Sciatic nerve (tissue), 2 donors: ENCODE data around the gene OTUB2. TPM values are rescaled to one million over a fixed set of nuclear protein-coding genes. Genes with fewer than 3 reads are reported as not detected.
"Not testable (repeated sequence)": the region's sequence is repeated elsewhere in the genome, so short reads cannot be mapped to it uniquely, and the experiment has no call there.

Source experiments
- ATAC-seq: fragments of 200-7000 bp; cut with Tn5 transposase; one replicate; pipeline ENCODE4 v1.9.1; 2020; ENCODE audit warnings: mild to moderate bottlenecking, moderate library complexity
- DNase-seq: peaks from one replicate; pipeline ENCODE4 v3.0.0-alpha.2; 2020; ENCODE audit warnings: low spot score
- intact Hi-C: fragments of 100-400 bp; cut with DNase I; formaldehyde crosslinking; loops from one replicate; pipeline ENCODE4 v1.14.2; 2022
- total RNA-seq: library from RNA; stranded (reverse); fragmentation: NEBNext Ultra II Directional; extraction: Animal tissue kit (Norgen Biotek cat#: 25700); gene quantifications from one replicate; pipeline ENCODE4 v1.2.1, GENCODE V29; 2021
- donor health status: DM: no; HTN: no; CAD: no.
- donor health status: DM: no; HTN: no; CAD: no.

Gene OTUB2
- total RNA-seq, 1 donor from 2014 or later: 0.80 TPM

DNA sequence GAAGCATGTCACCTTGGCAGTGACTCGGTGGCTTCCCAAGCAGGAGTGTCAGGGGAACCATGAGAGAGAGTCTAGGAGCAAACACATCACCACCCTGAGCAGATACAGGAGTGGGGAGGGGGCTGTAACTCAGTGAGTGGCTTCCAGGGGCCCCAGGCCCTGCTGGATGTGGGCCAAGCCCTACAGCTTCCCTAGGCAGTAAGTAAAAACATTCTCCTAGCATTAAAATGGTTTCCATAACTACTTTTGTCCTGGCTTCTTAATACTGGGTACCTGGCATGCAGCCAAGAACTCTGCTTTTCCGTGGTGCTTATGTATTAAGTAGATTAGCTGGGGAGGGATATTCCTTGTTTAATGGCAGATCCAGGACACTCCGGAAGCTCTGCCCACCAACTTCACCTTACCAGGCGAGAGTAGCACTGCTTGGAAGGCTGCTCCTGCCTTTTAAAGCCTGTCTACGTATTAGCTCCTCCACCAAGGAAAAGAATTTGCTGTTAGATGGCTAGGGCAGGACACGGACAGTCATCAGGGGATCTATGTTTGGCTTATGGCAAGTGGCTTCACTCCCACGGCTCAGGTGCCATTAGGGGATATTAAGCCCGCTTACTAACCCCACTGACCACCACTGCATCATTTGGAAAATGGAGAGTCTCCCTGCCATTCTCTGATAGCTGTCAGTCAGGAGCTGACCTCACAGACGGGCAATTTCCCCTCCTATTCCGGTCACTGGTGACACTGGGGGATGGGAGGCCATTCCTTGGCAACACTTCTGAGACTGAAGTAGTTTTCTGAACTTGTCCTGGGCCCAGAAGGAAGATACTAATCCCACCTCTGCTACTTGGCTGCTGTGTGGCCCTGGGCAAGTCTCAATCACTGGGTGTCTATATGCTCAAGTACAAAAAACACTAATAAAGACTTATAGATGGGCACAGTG is 22.8 kb downstream of the OTUB2 start:
- ATAC-seq: no peak
- DNase-seq: no peak
- intact Hi-C loops: no loop called here

- intact Hi-C loops: no loop called here
- DNase-seq: no peak
- no peak for ATAC-seq
These were observed 23.5 kb downstream of the OTUB2 start for GRCh38 chr14:94049625-94050023.

DNA sequence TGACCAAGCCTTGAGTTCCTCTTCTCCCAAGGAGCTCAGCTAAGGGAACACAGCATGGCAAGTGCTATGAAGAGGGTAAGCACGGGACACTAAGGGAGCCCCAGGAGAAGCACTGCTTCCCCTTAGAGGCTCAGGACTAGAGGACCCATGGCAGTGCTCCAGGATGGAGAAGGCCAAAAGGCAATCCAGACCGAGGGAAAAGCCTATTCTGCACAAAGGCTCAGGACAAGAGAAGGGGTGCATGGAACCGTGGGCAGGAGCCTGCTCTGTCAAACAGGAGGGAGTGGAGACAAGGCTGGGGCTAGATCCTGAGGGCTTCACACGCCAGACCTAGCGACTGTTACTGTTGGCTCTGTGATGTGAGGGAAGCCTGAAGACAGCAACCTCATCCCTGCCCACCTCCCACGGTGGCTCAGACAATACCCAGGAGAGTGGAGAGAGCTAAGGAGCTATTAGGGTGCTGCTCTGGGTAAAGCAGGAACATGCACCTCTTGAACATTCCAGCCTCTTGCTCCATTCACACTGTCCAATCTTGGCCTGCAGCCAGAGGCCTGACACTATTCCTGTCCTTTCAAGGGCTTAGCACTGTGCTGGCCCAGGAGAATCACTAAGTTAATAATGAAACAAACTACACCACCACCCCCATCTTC is 24.2 kb downstream of the OTUB2 start:
- ATAC-seq (no peak), DNase-seq (no peak)
- intact Hi-C loops: no loop called here

DNA sequence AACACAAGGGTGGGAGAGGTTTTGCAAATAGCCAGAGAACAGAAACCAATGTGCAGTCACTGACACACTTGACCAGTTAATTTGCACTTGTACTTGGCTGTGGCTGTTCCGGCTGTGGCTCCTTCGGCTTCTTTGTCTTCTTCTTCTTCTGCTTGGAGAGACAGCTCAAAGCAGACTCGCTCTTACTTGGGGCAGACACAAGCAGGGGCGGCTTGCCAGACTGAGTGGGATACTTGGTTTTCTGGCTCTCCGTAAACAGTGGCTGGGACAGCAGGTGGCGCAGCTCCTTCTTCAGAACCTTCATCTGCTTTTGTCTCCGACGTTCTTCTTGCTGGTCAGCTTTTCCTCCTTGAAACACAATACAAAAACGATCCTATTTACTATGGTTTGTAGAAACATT is 25.0 kb downstream of the OTUB2 start:
- ATAC-seq (peak; percentile 57), DNase-seq (peak; percentile 75)
- intact Hi-C loops: no loop called here

- ATAC-seq (no peak), DNase-seq (no peak)
- intact Hi-C loops: no loop called here
These were observed 25.6 kb downstream of the OTUB2 start for GRCh38 chr14:94051779-94052178.

DNA sequence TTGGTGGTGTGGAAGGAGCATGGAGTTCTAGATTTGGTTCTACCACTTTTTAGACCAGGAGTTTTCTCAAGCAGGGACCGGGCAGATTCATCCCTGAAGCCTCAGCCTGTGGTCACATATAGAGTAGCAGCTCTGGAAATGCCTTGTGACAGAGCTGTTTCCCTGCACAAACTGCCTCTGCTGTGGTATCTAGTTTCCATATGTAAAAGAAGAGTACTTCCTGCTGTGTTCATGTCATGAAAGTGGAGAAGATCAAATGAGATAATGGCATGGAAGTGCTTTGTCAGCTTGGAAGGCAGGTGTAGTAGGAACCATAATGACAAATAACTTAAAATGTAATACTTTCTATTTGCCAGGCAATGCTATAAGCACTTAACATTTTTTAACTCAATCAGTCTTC is 26.1 kb downstream of the OTUB2 start:
- DNase-seq (no peak), ATAC-seq (no peak)
- intact Hi-C loops: no loop called here

- DNase-seq: no peak
- intact Hi-C loops: no loop called here
- no peak for ATAC-seq
These were observed 26.5 kb downstream of the OTUB2 start for GRCh38 chr14:94052662-94053061.

DNA sequence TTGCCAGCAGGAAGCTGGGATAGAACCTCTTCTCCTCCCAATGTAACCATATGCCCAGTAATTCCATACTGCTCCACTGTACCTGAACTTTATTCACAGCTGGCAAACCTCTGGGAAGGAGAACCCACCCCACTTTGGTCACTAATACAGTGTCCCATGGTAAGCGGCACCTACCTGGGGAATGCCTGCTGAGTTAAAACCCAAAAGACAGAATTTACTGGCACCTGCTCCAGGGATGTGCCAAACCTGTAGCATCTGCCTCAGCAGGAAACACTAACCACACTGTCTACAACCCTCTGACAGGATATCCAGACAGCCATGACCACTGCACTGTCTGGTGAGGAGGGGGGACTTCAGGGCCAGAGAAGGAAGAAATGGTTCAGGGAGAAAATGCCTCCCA is 28.3 kb downstream of the OTUB2 start:
- DNase-seq (no peak), ATAC-seq (no peak)
- intact Hi-C loops: no loop called here

DNA sequence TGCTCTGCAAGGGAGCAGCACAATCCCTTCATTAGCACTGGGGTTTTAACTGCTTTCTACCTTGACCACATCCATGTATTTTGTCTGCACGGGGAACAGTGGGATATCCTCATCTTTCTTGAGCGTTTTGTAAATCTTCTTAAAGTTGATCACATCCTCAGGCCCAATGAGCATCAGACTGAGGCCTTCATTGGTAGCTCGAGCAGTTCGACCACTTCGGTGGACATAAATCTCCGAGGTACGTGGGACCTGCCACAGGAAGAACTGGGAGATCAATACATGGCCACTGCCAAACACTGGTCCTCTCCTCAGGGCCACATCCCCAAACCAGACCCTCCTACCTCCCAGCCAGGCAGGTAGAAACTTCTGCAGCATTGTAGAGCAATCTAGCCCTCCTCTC is 28.8 kb downstream of the OTUB2 start:
- intact Hi-C loops: no loop called here
- ATAC-seq (no peak), DNase-seq (no peak)

GRCh38 chr14:94056579-94057308 is 30.6 kb downstream of the OTUB2 start:
- ATAC-seq (no peak), DNase-seq (no peak)
- intact Hi-C loops: no loop called here

DNA sequence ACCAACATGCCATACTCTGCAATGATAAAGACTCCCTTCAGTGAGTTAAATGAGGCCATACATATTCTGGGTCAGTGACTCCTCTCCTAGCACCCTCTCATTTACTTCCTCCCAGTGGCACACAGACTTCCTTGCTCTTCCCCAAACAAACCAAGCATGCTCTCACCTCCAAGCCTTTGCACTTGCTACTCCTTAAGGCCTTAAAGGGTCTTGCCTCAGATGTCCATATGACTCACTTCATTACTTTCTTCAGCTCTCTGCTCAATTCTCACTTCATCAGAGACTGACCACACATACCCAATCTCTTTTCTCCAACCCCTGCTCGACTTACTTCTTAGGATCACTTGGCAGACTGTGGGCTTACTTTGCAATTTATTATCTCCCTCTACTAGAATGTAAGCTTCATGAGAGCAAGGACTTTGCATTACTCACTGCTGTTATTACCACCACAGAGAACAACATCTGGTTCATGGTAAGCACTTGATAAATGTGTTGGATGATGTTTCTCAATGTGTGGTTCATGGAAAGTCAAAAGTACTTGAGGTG is 32.1 kb downstream of the OTUB2 start:
- no peak for DNase-seq
- intact Hi-C loops: no loop called here
- ATAC-seq: no peak

GRCh38 chr14:94058674-94059138 is 32.6 kb downstream of the OTUB2 start:
- DNase-seq (no peak), ATAC-seq (no peak)
- intact Hi-C loops: no loop called here

GRCh38 chr14:94059998-94060397 is 33.9 kb downstream of the OTUB2 start:
- ATAC-seq (no peak), DNase-seq (no peak)
- intact Hi-C loops: no loop called here

- ATAC-seq: no peak
- intact Hi-C loops: no loop called here
- DNase-seq: no peak
These were observed 36.3 kb downstream of the OTUB2 start for GRCh38 chr14:94062344-94062940.

DNA sequence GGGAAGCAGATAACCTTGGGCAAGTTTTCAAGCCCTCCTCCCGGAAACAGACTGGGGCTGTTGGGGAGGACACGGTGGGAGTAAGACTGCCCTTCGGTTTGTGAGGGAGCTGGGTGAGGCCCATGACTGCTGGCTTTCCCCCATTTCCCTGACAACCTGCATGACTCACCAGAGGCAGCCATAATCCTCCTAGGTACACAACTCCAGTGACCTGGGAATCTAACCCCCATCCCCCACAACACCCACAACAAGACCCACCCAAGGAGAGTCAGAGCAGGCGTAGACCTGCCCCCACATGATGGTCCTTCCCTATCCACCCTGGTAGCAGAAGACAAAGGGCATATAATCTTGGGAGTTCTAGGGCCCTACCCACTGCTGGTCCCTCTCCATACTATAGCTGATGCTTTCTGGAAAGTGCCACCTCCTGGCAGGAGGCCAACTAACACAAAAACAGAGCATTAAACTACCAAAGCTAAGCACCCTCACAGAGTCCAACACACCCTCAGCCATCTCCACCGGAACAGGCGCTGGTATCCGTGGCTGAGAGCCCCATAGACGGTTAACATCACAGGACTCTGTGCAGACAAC is 40.0 kb downstream of the OTUB2 start:
- no peak for DNase-seq
- no peak for ATAC-seq
- intact Hi-C loops: no loop called here

DNA sequence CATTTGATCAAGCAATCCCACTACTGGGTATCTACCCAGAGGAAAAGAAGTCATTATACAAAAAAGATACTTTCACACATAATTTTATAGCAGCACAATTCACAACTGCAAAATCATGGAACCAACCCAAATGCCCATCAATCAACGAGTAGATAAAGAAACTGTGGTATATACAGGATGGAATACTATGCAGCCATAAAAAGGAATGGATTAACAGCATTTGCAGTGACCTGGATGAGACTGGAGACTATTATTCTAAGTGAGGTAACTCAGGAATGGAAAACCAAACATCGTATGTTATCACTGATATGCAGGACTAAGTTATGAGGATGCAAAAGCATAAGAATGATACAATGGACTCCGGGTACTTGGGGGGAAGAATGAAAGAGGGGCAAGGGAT is 45.9 kb downstream of the OTUB2 start:
- intact Hi-C loops, ATAC-seq: not testable (repeated sequence)

DNA sequence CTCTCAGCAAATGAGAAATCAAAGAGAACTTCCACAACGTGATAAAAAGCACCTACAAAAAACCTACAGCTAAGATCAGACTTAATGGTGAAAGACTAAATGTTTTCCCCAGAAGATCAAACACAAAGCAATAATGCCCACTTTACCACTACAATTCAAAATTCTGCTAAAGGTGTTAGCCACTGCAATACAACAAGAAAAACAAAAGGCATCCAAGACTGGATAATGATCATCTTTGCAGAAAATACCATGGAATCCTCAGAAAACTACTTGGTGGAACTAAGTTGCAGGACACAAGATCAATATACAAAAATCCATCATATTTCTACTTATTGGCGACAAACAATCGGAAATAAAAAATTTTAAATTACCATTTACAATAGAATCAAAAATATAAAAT is 48.4 kb downstream of the OTUB2 start:
- ATAC-seq (no peak), DNase-seq (no peak)
- intact Hi-C loops: no loop called here

More for the DNA sequence above, 45.9 kb downstream of the OTUB2 start:
- DNase-seq: not testable (repeated sequence)

DNA sequence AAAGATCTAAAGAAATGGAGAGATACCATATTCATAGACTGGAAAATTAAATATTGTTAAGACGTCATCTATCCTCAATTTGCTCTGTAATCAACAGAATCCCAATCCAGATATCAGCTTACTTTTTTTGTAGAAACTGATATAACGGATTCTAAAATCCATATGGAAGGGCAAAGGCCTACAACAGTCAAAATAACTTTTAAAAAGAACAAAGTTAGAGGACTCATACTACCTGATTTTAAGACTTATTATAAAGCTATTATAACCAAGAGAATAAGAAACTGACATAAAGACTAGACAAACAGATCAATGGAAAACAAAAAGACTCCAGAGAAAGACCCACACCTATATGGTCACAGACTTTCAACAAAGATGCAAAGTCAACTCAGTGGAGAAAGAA is 48.9 kb downstream of the OTUB2 start:
- ATAC-seq (no peak), DNase-seq (no peak)
- intact Hi-C loops: no loop called here
